Astrocyte (in vitro differentiated cells and primary cell): Measurements from ENCODE around the gene NKAIN2. TPM values are rescaled to one million over a fixed set of nuclear protein-coding genes. Genes with fewer than 3 reads are reported as not detected.

ENCODE experiments used
- DNase-seq: peaks from one replicate; pipeline ENCODE4 v3.0.0-alpha.2; 2010; ENCODE audit warnings: low read depth
- FAIRE-seq: peaks from 2 replicates; lab custom pipeline; 2011; peaks lifted over from hg19 to GRCh38; lab: Jason Lieb, UNC
- H2AFZ ChIP-seq: 2 replicates; pipeline ENCODE4 v1.6.0; 2012; ENCODE audit warnings: low read depth, low read length, inconsistent platforms
- H3K27ac ChIP-seq: 2 replicates; pipeline ENCODE4 v1.5.1; 2011; ENCODE audit warnings: low read depth, low read length, inconsistent platforms
- H3K27me3 ChIP-seq: 2 replicates; pipeline ENCODE4 v1.6.0; 2011; ENCODE audit warnings: low read length, inconsistent platforms; ENCODE audit not compliant: insufficient read depth
- H3K36me3 ChIP-seq: 2 replicates; pipeline ENCODE4 v1.5.1; 2011; ENCODE audit warnings: low read length, inconsistent platforms; ENCODE audit not compliant: insufficient read depth
- H3K4me1 ChIP-seq: 2 replicates; pipeline ENCODE4 v1.5.1; 2011; ENCODE audit warnings: low read length, inconsistent platforms; ENCODE audit not compliant: insufficient read depth
- H3K4me2 ChIP-seq: 2 replicates; pipeline ENCODE4 v1.6.0; 2012; ENCODE audit warnings: low read length, inconsistent platforms
- H3K4me3 ChIP-seq: 2 replicates; pipeline ENCODE4 v1.5.1; 2011; ENCODE audit warnings: low read depth, mild to moderate bottlenecking, low read length, inconsistent platforms; ENCODE audit not compliant: insufficient read depth
- H3K79me2 ChIP-seq: 2 replicates; pipeline ENCODE4 v1.6.0; 2012; ENCODE audit warnings: mild to moderate bottlenecking, low read length, inconsistent platforms; ENCODE audit not compliant: insufficient read depth
- H3K9ac ChIP-seq: 2 replicates; pipeline ENCODE4 v1.6.0; 2012; ENCODE audit warnings: mild to moderate bottlenecking, low read length, inconsistent platforms
- H3K9me3 ChIP-seq: 2 replicates; pipeline ENCODE4 v1.5.1; 2012; ENCODE audit warnings: low read depth, mild to moderate bottlenecking, low read length, inconsistent platforms; ENCODE audit not compliant: insufficient read depth
- H4K20me1 ChIP-seq: 2 replicates; pipeline ENCODE4 v1.6.0; 2012; ENCODE audit warnings: low read length, inconsistent platforms; ENCODE audit not compliant: insufficient read depth
- H3K27ac Mint-ChIP-seq: one replicate; pipeline ENCODE4 v1.8.0; 2021; ENCODE audit warnings: mild to moderate bottlenecking, mixed read lengths; ENCODE audit not compliant: unreplicated experiment
- H3K27me3 Mint-ChIP-seq: one replicate; pipeline ENCODE4 v1.8.0; 2021; ENCODE audit warnings: low read depth, mixed read lengths; ENCODE audit not compliant: unreplicated experiment
- H3K36me3 Mint-ChIP-seq: one replicate; pipeline ENCODE4 v1.8.0; 2021; ENCODE audit warnings: low read depth, mixed read lengths; ENCODE audit not compliant: unreplicated experiment
- H3K4me1 Mint-ChIP-seq: one replicate; pipeline ENCODE4 v1.8.0; 2021; ENCODE audit warnings: low read depth, mixed read lengths; ENCODE audit not compliant: unreplicated experiment
- H3K4me3 Mint-ChIP-seq: one replicate; pipeline ENCODE4 v1.8.0; 2021; ENCODE audit warnings: mild to moderate bottlenecking, moderate library complexity, mixed read lengths; ENCODE audit not compliant: unreplicated experiment
- H3K9me3 Mint-ChIP-seq: one replicate; pipeline ENCODE4 v1.8.0; 2021; ENCODE audit warnings: mild to moderate bottlenecking, mixed read lengths; ENCODE audit not compliant: unreplicated experiment
- EZH2 ChIP-seq: IDR thresholded peaks from 2 replicates; pipeline ENCODE4 v1.6.1; 2012; ENCODE audit warnings: mild to moderate bottlenecking, low read length, inconsistent platforms; ENCODE audit not compliant: insufficient read depth
- total RNA-seq: library from RNA; stranded (reverse); gene quantifications from 2 replicates; pipeline ENCODE4 v1.2.1, GENCODE V29; 2021
- TF ChIP-seq, protein P1 (sequence below): IDR thresholded peaks from 2 replicates; pipeline ENCODE4 v1.5.1; 2011; ENCODE audit warnings: low read depth, mild to moderate bottlenecking, inconsistent platforms, low read length, moderate library complexity; ENCODE audit not compliant: insufficient read depth

Gene NKAIN2
- total RNA-seq, 1 donor from 2014 or later = 0.07 TPM

GRCh38 chr6:124661097-124661661 is 857.5 kb downstream of the NKAIN2 start:
- H3K4me1 Mint-ChIP-seq = no peaks in the 10 kb centered on the region
- no peaks in the 10 kb centered on the region for H3K79me2 ChIP-seq
- H3K27ac ChIP-seq = no peak overlapping the region
- H3K27me3 Mint-ChIP-seq = no peaks in the 10 kb centered on the region
- H3K9ac ChIP-seq = no peak overlapping the region
- H2AFZ ChIP-seq = no peak overlapping the region
- DNase-seq (no peak), FAIRE-seq (no peak)
- no peaks in the 10 kb centered on the region for H3K4me1 ChIP-seq
- no peaks in the 10 kb centered on the region for H3K9me3 Mint-ChIP-seq
- no peaks in the 10 kb centered on the region for H3K9me3 ChIP-seq
- H3K4me3 Mint-ChIP-seq = no peak overlapping the region
- no peaks in the 10 kb centered on the region for H3K36me3 ChIP-seq
- H3K36me3 Mint-ChIP-seq = no peaks in the 10 kb centered on the region
- H3K4me2 ChIP-seq = no peak overlapping the region
- H4K20me1 ChIP-seq = no peaks in the 10 kb centered on the region
- no peak for TF ChIP-seq EZH2
- TF ChIP-seq, protein P1, sequence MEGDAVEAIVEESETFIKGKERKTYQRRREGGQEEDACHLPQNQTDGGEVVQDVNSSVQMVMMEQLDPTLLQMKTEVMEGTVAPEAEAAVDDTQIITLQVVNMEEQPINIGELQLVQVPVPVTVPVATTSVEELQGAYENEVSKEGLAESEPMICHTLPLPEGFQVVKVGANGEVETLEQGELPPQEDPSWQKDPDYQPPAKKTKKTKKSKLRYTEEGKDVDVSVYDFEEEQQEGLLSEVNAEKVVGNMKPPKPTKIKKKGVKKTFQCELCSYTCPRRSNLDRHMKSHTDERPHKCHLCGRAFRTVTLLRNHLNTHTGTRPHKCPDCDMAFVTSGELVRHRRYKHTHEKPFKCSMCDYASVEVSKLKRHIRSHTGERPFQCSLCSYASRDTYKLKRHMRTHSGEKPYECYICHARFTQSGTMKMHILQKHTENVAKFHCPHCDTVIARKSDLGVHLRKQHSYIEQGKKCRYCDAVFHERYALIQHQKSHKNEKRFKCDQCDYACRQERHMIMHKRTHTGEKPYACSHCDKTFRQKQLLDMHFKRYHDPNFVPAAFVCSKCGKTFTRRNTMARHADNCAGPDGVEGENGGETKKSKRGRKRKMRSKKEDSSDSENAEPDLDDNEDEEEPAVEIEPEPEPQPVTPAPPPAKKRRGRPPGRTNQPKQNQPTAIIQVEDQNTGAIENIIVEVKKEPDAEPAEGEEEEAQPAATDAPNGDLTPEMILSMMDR = no peak
- H3K4me3 ChIP-seq = no peak overlapping the region
- H3K27me3 ChIP-seq = no peaks in the 10 kb centered on the region
- H3K27ac Mint-ChIP-seq = no peak overlapping the region

- peaks cover 11% of the 10 kb centered on the region for H3K4me1 Mint-ChIP-seq
- no peak overlapping the region for H3K9ac ChIP-seq
- FAIRE-seq = no peak
- H2AFZ ChIP-seq = no peak overlapping the region
- H3K36me3 ChIP-seq = no peaks in the 10 kb centered on the region
- TF ChIP-seq, protein P1 = no peak
- TF ChIP-seq EZH2 = no peak
- DNase-seq = no peak
- no peaks in the 10 kb centered on the region for H3K79me2 ChIP-seq
- H3K36me3 Mint-ChIP-seq = no peaks in the 10 kb centered on the region
- no peak overlapping the region for H3K4me3 ChIP-seq
- H3K27ac Mint-ChIP-seq = no peak overlapping the region
- no peak overlapping the region for H3K27ac ChIP-seq
- no peak overlapping the region for H3K4me2 ChIP-seq
- no peak overlapping the region for H3K4me3 Mint-ChIP-seq
- H3K27me3 ChIP-seq = no peaks in the 10 kb centered on the region
- H3K27me3 Mint-ChIP-seq = no peaks in the 10 kb centered on the region
- H3K9me3 Mint-ChIP-seq = no peaks in the 10 kb centered on the region
- H4K20me1 ChIP-seq = no peaks in the 10 kb centered on the region
- no peaks in the 10 kb centered on the region for H3K9me3 ChIP-seq
- no peaks in the 10 kb centered on the region for H3K4me1 ChIP-seq
These were observed 864.4 kb downstream of the NKAIN2 start for GRCh38 chr6:124668028-124668427.

DNA sequence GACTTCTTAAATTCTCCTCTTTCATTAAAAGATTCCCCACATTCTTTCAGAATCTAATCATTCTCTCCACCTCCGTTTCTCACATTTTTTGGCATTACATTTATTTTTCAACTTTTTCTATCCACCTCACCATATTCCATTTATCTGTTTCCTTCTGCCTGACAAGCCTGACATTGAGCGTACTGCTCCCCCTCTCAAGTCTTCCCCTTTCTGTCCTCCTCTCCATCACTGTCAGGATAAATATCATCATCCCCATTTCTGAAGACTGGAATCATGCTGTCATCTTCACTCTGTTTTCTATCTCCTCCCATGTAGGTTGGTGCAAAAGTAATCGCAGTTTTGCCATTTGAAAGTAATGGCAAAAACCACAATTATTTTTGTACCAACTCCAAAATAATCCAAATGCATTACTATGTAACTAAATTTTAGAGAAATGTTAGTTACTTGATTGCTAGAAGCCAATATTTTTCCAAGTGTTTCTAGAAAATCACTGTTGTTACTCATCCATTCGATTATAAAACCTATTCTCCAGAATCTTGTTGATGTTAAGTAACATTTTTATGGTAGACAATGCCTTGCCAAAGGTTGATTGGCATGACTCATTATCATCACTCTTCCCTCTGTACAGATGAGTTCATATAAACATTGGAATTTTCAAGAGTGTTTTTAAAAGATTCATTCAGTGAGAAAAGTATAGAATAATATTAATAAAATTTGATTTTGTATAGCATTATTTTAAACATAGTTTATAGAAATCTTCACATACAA is 866.2 kb downstream of the NKAIN2 start:
- Histone ChIP-seq H3K79me2 (no peaks in the 10 kb centered on the region), H2AFZ (no peak overlapping the region), H3K4me2 (peak overlapping the region; percentile 56), H3K9me3 (peaks cover 3% of the 10 kb centered on the region), H3K27ac (no peak overlapping the region), H3K4me3 (no peak overlapping the region), H3K9ac (no peak overlapping the region), H3K27me3 (no peaks in the 10 kb centered on the region), H3K36me3 (no peaks in the 10 kb centered on the region), H4K20me1 (no peaks in the 10 kb centered on the region), H3K4me1 (no peaks in the 10 kb centered on the region)
- no peaks in the 10 kb centered on the region for H3K27me3 Mint-ChIP-seq
- H3K4me3 Mint-ChIP-seq = no peak overlapping the region
- FAIRE-seq (no peak), DNase-seq (peak; percentile 20)
- H3K4me1 Mint-ChIP-seq = peaks cover 11% of the 10 kb centered on the region
- TF ChIP-seq, protein P1 = no peak
- TF ChIP-seq EZH2 = no peak
- no peak overlapping the region for H3K27ac Mint-ChIP-seq
- peaks cover 4% of the 10 kb centered on the region for H3K9me3 Mint-ChIP-seq
- H3K36me3 Mint-ChIP-seq = no peaks in the 10 kb centered on the region
